Erythroblast (primary cell): ENCODE results near the gene RETSAT.

Source experiments
- GATA1 ChIP-seq: IDR thresholded peaks from 2 replicates; pipeline ENCODE4 v1.6.1; 2011; ENCODE audit warnings: low read depth, mild to moderate bottlenecking, control low read depth, low read length, moderate library complexity
- POLR2A ChIP-seq: IDR thresholded peaks from 2 replicates; pipeline ENCODE4 v1.6.1; 2011; ENCODE audit warnings: mild to moderate bottlenecking, low read length

- no peak for TF ChIP-seq POLR2A
- no peak for TF ChIP-seq GATA1
Observed at GRCh38 chr2:85308896-85309555, 45.3 kb downstream of the RETSAT start.
